ENCODE data around the gene HNRNPC.
"Not testable (repeated sequence)": the region's sequence is repeated elsewhere in the genome, so short reads cannot be mapped to it uniquely, and the experiment has no call there.

HNRNPC gene

DNA sequence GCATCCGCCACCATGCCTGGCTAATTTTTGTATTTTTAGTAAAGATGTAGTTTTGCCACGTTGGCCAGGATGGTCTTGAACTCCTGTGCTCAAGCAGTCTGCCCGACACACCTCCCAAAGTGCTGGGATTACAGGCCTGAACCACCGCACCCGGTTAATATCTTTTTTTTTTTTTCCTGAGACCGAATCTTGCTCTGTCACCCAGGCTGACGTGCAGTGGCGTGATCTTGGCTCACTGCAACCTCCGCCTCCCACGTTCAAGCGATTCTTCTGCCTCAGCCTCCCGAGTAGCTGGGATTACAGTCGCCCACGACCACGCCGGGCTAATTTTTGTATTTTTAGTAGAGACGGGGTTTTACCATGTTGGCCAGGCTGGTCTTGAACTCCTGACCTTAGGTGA lies 3.4 kb upstream of the HNRNPC start:
- not testable (repeated sequence) for DNase-seq

- peak in 3 of 56 donors; percentile 10 to 27 (median 16) for DNase-seq
Observed at GRCh38 chr14:21268617-21269251, 508 bp downstream of the HNRNPC start.

- no peak for DNase-seq
Observed at GRCh38 chr14:21267886-21268616, 1.2 kb downstream of the HNRNPC start.

DNA sequence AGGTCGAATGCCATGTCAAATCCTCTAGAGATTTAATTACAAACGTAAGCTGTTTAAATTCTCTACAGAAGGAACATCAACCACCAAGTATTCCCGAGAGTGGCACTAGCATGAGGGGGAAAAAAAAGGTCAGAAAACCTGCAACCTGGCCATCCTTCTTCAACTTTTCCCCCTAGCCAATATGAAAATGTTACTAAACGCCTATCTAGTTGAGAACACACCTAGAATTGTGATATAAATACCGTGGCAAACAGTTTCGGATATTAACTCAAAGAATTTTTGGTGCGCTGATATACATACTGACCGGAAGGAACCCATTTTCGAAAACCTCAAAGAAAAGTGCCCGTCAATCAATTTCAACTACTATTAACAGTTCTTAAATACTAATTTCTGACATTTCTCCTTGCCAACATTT lies 1.8 kb downstream of the HNRNPC start:
- DNase-seq: no peak

GRCh38 chr14:21264025-21264801 lies 5.0 kb downstream of the HNRNPC start:
- DNase-seq: no peak

DNA sequence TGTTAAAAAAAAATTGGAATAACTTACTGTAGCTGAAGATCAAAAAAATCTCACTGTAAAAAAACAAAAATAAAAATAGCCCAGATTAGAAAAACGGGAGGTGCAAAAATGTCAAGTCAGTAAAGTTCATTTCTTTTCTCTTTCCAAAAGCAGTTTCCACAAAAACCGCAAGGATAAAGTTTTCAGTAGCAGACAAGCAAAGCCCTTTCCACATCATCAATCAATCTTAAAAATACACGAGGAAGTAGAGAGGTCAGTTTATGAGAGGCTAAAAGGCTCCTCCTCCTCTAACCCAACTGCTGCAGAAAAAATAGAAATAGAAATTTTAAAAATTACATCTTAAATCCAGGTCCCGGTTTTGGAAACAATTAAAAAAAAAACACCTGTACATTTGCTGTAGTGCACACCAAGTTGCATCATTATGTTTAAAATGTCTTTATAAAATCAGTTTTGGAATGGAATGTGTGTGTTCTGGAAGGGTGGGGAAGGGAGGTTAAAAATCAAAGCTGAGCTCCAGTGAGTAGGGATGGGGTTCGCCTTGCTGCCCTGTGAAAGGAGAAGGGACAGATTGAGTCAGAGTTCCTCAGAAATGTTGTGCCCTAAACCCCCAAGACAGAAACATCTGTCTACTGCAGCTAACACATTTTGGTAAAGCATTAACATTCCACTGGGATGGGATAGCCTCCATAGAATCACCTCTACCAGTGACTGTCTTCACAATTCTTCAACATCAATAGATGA lies 5.8 kb downstream of the HNRNPC start:
- no peak for DNase-seq

GRCh38 chr14:21262410-21262809 lies 6.8 kb downstream of the HNRNPC start:
- DNase-seq: no peak

DNA sequence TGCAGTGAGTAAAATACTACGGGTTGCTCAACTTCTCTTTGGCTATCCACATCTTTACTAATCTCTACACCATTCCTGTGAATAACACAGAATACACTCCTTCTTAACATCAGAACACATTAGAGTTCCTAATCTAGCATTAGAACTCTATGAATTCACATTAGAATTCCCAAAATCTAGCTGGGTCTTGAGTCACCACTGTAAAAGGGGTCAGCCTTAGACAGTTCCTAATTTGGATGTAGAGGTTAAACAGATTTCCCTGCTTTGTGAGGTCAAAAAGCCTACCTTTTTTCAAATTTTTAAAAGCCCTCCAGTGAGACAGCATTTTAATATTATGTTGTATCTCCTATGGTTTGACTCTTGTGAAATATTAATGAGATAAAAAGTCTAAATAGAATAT lies 7.4 kb downstream of the HNRNPC start:
- no peak for DNase-seq

GRCh38 chr14:21258889-21259787 lies 10.1 kb downstream of the HNRNPC start:
- no peak for DNase-seq

GRCh38 chr14:21258005-21258888 lies 11.0 kb downstream of the HNRNPC start:
- no peak for DNase-seq

DNA sequence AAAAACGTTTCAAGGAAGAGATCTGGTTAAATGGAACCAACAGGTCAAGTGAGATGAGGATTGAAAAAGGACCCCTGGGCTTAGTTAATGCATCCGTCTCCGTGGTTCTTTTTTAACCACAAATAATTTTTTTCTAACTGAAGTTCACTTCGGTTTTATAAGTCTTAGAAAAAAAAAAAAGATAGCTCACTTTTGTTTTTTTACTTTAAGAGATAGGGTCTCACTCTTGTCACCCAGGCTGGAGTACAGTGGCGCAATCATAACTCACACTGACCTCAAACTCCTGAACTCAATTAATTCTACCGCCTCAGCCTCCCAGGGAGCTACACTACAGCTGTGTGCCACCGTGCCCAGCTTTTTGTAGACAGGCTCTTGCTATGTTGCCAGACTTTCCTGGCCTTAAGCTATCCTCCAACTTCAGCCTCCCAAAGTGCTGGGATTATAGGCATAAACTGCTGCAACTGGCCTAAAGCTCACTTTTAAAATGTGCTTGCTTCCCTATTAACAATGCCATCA lies 11.8 kb downstream of the HNRNPC start:
- DNase-seq: no peak

GRCh38 chr14:21256539-21257393 lies 12.5 kb downstream of the HNRNPC start:
- DNase-seq: no peak

DNA sequence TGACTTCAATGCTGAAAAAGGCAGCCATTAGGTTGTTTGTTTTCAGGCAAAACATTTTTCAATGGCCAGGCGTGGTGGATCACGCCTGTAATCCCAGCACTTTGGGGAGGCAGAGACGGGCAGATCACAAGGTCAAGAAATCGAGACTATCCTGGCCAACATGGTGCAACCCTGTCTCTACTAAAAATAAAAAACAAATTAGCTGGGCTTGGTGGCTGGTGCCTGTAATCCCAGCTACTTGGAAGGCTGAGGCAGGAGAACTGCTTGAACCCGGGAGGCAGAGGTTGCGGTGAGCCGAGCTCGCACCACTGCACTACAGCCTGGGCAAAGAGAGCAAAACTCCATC lies 13.2 kb downstream of the HNRNPC start:
- DNase-seq: not testable (repeated sequence)

DNA sequence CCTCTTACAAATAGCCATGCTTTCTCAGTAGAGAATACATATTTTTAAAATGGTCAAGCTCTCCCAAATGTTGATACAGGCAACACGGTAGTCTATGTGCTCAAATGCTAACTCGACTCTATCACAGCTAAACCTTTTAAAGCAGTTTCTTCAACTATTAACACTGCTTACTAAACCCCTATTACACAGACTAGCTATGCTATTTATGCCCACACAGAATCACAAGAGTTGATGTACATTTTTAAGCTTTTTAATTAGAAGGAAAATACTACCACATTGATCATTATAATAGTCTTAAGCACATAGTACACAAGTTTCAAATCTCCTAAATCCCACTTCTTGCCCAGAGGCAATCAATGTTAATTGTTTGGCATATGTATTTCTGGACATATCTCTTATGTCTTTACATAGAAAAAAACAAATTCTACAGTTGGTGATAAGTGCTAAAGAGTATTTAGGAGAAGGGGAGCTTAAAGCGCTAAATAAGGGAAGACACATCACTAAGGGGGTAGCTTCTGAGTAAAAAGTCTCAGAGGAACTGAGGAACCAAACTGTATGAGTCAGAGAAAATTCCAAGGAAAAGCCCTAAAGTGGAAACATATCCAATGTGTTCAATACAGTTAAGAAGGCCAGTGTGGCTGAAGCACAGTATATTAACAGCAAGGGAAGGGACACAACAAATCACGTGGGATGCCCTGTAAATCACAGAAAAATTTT lies 13.7 kb downstream of the HNRNPC start:
- DNase-seq: no peak

GRCh38 chr14:21252149-21252548 lies 17.1 kb downstream of the HNRNPC start:
- no peak for DNase-seq

- DNase-seq: no peak
Observed at GRCh38 chr14:21251215-21251614, 18.0 kb downstream of the HNRNPC start.

DNA sequence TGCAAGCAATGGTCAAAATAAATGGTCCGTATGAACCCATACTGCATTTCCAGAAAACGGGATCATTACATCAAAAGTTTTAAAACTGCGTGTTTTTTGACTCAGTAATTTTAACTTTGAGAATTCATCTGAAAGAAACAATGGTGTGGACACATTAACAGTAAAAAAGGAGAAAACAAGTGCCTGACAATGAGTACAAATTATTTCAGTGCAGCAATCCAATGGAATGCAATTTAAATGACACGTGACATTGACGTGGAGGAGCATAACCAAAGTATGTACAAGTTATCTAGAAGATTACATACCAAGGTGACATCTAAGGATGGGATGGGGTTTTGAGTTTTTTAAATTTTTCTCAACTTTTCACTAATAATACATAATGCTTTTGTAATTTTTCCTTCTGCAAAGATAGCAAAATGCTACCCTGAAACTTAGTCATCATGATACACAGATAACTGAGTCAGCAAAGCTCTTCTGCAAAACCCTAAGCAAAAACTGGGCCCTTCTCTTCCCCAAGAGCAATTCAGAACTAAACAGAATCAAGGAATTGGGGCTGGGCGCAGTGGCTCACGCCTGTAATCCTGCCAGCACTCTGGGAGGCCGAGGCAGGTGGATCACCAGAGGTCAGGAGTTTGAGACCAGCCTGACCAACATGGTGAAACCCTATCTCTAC lies 20.4 kb downstream of the HNRNPC start:
- DNase-seq: no peak
